ENCODE results near the gene POLN.

Gene POLN

GRCh38 chr4:2083116-2083825 lies 158.7 kb downstream of the POLN start:
- no peak for DNase-seq (ENCODE audit: low read depth in 2 of 2)

GRCh38 chr4:2082627-2083026 lies 159.3 kb downstream of the POLN start:
- DNase-seq (ENCODE audit: low read depth in 2 of 2): no peak

DNA sequence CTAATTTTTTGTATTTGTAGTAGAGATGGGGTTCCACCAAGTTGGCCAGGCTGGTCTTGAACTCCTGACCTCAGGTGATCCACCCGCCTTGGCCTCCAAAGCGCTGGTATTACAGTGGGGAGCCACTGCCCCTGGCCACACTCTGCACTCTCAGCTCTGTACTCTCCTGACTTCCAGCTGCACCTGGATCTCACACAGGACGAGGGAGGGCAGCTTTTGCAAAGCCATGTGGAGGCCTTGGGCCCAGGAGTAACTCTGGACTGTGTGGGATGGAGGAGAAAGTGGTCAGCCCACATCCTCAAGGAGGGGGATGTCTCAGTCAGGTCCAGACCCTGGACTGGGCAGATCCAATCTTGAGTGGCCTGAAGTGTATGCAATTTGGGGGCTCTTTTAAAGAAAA lies 159.8 kb downstream of the POLN start:
- no peak for DNase-seq (ENCODE audit: low read depth in 2 of 2)

- no peak for DNase-seq (ENCODE audit: low read depth in 2 of 2)
Measured at GRCh38 chr4:2081540-2081939, 160.4 kb downstream of the POLN start.

DNA sequence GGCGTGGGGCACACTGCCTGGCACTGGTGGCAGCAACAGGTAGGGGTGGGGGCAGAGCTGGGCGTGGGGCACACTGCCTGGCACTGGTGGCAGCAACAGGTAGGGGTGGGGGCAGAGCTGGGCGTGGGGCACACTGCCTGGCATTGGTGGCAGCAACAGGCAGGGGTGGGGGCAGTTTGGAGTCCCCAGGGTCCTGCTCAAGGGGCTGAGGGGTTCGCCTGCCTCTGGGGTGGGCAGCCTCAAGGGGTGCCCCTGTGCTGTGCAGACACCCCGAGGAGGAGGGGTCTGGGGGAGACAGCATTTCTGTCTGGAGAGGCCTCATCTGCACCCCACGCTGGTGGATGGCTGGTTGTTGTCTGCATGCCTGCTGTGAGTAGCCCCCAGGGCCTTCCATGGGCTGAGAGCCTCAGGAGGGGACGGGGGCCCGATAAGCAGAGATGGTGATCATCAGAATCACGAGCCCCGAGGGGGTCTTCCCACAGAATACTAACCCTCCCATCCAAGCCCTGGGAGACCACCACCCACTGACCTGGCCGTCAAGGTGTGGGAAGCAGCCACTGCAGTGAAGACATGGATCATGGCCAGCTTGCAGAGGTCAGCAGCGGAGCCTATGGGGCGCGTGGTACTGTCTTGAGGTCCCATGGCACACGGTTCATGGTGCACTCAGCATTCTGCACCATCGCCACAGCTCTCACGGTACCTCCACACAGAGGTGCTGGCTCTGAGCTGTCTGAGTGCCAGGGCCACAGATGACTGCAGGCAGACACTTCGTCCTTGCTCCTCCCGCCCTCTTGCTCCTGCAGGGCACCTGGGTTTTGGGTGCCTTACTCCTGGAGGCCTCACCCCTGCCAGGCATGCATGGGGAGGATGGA lies 161.3 kb downstream of the POLN start:
- no peak for DNase-seq (ENCODE audit: low read depth in 2 of 2)

DNA sequence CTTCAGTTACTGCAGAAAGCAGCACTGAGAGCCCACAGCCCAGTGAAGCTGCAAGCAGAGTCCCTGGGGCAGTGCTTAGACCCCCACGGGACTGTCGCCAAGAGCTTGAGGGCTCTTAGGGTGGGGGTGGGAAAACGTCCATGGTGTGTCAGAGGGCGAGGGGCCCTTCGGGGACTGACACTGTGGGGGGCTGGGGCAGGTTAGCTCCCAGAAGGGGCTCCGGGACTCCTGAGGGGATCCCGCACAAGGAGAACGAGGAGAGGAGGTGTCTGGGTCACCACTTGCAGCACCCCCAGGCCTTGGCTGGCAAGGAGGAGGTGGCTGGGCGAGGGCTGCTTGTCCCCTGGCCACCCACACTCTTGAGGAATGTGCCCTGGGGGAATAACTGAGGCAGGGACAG lies 162.0 kb downstream of the POLN start:
- DNase-seq (ENCODE audit: low read depth in 2 of 2): no peak

DNA sequence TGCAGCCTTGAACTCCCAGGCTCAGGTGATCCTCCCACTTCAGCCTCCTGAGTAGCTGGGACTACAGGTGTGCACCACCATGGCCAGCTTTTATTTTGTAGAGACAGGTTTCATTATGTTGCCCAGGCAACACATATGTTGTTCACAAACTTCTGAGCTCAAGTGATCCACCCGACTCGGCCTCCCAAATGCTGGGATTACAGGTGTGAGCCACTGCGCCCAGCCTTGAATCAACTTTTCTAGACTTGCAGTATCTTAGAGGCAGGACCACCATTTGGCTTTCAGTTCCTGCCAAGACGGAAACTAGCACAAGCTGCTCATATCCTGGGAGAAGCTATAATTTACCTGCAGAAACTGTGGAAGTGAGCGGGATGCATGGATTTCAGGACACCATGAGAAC lies 162.9 kb downstream of the POLN start:
- DNase-seq (ENCODE audit: low read depth in 2 of 2): no peak

- DNase-seq (ENCODE audit: low read depth in 2 of 2): no peak
Measured at GRCh38 chr4:2078584-2078983, 163.3 kb downstream of the POLN start.

DNA sequence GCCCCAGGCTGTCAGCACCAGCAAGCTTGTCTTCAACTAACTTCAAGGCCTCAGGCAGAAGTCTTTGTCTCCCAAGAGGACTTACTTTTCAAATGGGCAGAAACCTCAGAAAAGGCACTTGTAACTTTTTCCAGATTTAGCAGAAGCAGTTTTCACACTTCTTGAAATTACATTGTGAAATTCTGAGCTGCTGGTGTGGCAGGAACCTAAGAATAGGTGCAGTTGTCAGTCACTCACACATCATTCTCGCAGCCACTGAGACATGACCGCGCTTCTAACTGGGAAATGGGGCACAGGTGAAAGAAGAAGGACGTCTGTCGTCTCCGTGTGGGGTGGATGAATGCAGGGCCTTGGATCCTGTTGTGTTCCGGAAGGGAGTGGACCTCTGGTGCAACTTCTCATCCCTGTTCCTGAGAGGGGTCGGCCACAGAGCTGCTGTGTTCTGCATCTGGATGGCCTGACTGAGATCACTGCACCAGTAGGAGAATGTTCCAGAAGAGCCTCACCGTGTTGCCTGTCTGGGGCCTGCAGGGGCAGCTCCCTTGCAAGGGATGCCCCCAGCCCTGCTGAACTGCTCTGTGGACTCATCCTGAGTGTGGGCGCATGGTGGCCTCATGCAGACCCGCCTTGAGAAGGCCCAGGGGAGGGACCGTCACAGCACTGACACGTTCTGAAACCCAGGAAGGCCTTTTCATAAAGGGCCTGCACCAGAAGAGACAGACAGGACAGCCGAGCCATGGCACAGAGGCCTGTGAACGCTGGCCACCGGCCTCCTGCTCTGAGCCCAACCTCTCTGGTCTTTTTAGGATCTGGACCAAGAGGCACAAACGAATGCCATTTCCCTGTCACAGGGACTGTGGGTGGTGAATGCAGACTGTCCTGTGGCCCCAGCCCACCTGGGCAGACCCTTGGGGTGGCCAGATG lies 164.1 kb downstream of the POLN start:
- DNase-seq (ENCODE audit: low read depth in 2 of 2): no peak

- DNase-seq (ENCODE audit: low read depth in 2 of 2): no peak
Measured at GRCh38 chr4:2076908-2077536, 164.9 kb downstream of the POLN start.

- DNase-seq (ENCODE audit: low read depth in 2 of 2): no peak
Measured at GRCh38 chr4:2075987-2076907, 165.7 kb downstream of the POLN start.

- no peak for DNase-seq (ENCODE audit: low read depth in 2 of 2)
Measured at GRCh38 chr4:2075171-2075986, 166.5 kb downstream of the POLN start.

DNA sequence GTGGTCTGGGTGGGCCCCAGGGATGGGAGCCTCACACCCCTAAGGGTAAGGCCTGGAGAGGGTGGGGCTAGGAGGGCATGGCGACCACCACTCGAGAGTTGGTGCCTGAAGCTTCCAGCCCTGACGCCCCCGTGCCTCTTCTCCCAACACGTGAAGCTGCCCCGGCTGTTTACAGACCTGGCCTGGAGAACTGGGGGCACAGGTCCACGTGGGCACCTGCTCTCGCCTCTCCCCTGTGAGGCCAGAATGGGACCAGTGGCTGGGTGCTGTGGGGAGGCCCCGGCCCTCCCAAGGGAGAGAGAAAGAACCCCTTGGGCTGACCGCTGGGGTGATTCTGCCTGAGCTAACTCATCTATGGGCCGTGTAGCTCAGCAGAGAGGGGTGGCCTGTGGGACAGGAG lies 167.3 kb downstream of the POLN start:
- DNase-seq (ENCODE audit: low read depth in 2 of 2): no peak

GRCh38 chr4:2073808-2074481 lies 168.0 kb downstream of the POLN start:
- DNase-seq (ENCODE audit: low read depth in 2 of 2): no peak

GRCh38 chr4:2072971-2073807 lies 168.7 kb downstream of the POLN start:
- DNase-seq (ENCODE audit: low read depth in 2 of 2): no peak

DNA sequence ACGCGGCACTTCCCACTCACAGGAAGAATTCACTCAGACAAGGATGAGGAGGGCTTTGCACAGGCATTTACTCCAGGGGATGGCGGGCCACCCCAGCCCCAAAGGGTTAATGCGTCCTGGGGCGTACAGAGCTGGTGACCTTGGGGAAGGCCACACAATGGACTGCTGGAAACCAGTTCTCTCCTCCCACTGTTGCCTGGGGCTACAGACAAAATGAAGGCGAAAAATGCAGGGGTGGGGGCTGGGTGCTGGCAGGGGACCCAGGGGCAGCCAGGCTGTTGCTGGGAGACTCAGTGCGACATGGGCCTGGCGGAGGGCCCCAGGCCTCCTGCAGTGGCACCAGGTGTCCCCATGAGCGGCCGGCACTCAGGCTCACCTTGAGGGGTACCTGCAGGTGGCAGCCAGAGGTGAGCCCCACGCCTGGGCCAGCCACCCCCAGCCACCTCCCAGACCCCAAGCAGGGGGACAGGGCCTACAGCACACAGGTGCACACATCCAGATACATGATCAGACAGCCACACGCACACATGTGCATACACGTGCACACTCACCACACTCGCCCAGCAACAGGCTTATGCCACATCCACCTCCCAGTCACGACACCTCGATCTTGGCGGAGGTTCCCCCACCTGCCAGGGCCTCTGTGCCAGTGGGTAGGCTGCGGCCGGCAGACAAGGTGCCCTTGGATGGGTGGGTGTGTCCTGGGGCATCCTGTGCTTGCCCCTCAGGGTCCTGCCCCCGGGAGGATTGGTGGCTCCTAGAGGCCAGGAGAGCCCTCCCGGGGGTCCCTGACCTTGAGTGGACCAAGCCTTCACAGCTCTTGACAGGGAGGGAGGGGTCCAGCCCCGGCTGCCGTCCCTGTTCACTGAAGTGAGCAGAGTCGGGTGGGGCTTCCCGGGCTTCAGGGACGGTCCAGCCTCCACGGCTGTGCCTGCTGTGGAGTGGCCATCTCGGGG lies 169.7 kb downstream of the POLN start:
- DNase-seq (ENCODE audit: low read depth in 2 of 2): no peak

Data from fibroblast of skin of left quadriceps (primary cell).